Measurements from ENCODE around the gene POU2AF3. TPM values are rescaled to one million over a fixed set of nuclear protein-coding genes. Genes with fewer than 3 reads are reported as not detected.

Gene POU2AF3
- total RNA-seq, 1 experiment from 2014 or later: not detected

- in situ Hi-C loops (cut with HindIII; ENCODE audit: low sequenced_read_pairs): no loop called here
- no peak for DNase-seq (ENCODE audit: low spot score)
Measured at GRCh38 chr11:111348147-111348546, 49.8 kb downstream of the POU2AF3 start.

DNA sequence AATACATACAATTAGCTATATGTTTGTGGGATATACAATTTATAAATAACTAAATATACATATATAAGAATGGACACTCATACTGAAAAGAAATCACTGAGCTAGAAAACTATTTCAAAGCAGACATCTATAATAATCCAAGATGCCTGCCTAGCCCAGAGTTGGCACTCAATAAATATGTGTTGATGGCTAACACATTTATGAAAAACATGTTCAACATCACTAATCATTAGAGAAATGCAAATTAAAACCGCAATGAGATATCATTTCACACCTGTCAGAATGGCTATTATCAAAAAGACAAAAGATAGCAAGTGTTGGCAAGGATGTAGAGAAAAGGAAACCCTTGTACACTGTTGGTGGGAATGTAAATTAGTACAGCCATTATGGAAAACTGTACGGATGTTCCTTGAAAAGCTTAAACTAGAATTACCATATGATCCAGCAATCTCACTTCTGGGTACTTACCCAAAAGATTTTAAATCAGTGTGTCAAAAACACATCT is 50.9 kb downstream of the POU2AF3 start:
- DNase-seq (ENCODE audit: low spot score): no peak
- in situ Hi-C loops (cut with HindIII; ENCODE audit: low sequenced_read_pairs): no loop called here

DNA sequence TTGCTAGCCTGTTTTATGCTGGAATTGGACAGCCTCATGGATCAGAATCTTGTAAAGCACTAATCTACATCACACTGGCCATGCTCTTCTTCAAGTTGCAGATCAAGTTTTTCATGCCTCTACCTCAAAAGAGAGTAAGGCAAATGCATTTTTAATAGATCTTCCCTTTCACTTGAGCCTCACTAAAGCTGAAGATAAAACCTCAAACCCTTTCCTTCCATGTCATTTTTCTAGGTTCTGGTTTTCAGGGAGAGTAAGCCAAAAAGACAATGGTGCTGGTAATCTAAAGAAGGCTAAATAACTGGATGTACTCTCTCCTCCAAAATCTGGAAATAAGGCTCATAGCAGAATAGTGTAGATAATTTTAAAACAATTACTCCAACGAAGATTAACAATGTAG is 52.5 kb downstream of the POU2AF3 start:
- in situ Hi-C loops (cut with HindIII; ENCODE audit: low sequenced_read_pairs): no loop called here
- DNase-seq (ENCODE audit: low spot score): no peak

- DNase-seq (ENCODE audit: low spot score): no peak
- in situ Hi-C loops (cut with HindIII; ENCODE audit: low sequenced_read_pairs): no loop called here
Measured at GRCh38 chr11:111351374-111352055, 53.2 kb downstream of the POU2AF3 start.

- DNase-seq (ENCODE audit: low spot score): no peak
- in situ Hi-C loops (cut with HindIII; ENCODE audit: low sequenced_read_pairs): no loop called here
Measured at GRCh38 chr11:111352231-111352746, 53.9 kb downstream of the POU2AF3 start.

DNA sequence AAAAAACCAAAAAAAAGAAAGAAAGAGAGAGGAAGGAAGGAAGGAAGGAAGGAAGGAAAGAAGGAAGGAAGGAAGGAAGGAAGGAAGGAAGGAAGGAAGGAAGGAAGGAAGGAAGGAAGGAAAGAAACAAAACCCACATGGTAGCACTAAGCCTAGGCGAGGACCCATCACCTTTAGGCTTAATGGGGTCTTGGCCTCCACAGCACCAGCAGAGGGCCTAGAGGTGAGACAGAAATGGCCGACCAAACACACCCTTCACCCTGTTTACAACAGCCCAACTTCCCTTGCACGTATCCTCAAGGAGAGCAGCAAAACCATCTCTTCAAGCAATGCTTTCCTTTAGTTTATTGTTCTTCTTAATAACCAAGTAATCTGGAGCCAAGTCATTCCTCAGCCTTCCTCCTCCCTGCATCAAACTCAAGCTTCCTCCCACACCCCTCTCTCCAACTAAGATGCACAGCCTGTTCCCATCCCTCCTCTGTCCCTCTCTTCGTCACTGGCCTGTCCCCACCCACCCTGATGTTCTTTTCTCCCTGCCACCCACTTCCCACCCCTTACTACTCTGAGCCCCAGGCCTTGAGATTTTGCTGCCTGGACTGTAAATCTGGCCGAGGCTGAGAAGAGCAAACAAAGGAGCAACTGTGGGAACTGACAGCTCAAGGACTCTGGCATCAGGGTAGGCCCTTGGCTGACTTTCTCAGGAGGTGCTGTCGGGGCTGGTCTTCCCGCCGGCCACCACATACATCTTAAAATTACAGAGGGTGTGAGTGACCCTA is 54.8 kb downstream of the POU2AF3 start:
- in situ Hi-C loops (cut with HindIII; ENCODE audit: low sequenced_read_pairs): no loop called here
- no peak for DNase-seq (ENCODE audit: low spot score)

GRCh38 chr11:111353776-111354600 is 55.6 kb downstream of the POU2AF3 start:
- no peak for DNase-seq (ENCODE audit: low spot score)
- in situ Hi-C loops (cut with HindIII; ENCODE audit: low sequenced_read_pairs): no loop called here

- no peak for DNase-seq (ENCODE audit: low spot score)
- in situ Hi-C loops (cut with HindIII; ENCODE audit: low sequenced_read_pairs): no loop called here
Measured at GRCh38 chr11:111354601-111354891, 56.2 kb downstream of the POU2AF3 start.

DNA sequence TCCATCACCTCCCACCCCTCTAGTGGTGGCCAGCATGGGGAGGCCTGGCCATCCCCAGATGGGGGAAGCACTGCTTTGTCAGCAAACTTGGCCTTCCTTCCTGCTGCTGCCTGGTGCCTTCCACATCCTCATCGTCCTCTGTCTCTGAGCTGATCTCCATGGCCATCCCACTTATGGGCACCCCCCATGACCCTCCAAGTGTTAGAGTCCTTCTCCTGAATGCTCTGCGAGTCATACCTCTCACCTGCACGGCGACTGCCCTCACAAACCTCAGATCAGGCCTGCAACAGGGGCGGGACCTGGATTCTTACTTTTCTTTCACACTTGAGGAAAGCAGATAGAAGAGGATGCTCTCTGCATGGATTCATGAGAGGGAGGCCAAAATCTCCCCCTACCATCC is 56.8 kb downstream of the POU2AF3 start:
- DNase-seq (ENCODE audit: low spot score): no peak
- in situ Hi-C loops (cut with HindIII; ENCODE audit: low sequenced_read_pairs): no loop called here

- no peak for DNase-seq (ENCODE audit: low spot score)
- in situ Hi-C loops (cut with HindIII; ENCODE audit: low sequenced_read_pairs): no loop called here
Measured at GRCh38 chr11:111355956-111356659, 57.8 kb downstream of the POU2AF3 start.

GRCh38 chr11:111356660-111357048 is 58.3 kb downstream of the POU2AF3 start:
- no peak for DNase-seq (ENCODE audit: low spot score)
- in situ Hi-C loops (cut with HindIII; ENCODE audit: low sequenced_read_pairs): no loop called here

DNA sequence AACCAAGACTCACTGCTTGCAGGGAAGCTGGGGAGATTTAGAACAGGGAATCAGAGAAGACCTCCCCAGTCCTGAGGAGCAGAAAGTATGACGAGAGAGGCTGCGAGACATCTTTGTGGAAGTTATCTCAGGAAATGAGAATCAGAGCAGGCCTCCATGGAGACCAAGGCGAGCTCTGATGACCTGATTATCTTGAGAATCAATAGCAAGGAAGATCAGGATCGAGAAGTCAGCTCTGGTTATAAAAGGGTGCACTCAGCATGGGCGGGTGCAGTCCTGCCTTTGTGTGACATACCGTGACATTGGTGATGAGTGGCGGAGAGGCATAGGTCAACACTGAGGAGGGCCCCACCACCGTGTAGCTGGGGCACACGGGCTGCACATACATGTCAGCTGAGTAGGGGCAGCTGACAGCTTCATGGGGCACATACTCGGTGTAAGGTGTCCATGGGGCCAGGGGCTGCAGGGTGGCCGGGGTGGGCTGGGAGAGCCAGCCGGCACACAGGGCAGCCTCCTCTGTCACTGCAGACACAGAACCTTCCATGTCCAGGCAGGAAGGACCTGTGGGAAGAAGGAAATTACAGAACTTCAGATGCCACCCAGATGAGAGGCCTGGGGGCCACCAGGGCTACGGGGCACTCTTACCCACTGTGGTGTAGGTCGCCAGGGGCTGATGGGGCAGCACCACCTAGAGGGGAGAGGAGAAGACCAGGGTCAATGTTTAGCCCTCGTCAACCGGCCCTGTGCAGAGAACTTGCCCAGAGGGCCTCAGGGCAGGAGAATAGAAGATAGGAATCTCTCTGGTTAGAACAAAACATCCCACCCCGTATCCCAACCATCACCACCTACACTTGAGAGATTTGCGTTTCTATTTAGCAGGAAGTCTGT is 59.0 kb downstream of the POU2AF3 start:
- no peak for DNase-seq (ENCODE audit: low spot score)
- in situ Hi-C loops (cut with HindIII; ENCODE audit: low sequenced_read_pairs): no loop called here

Other genes starting within 250 kb of the POU2AF3 start
- not detected in 2 replicates for gene POU2AF2, start 52.8 kb upstream of the POU2AF3 start, total RNA-seq (2014; rRNA removed; shearing (Covaris generic))
- 7.0 and 28.4 TPM in 2 replicates for gene POU2AF1, start 80.7 kb downstream of the POU2AF3 start, total RNA-seq (2014; rRNA removed; shearing (Covaris generic))
- gene BTG4, start 213.8 kb downstream of the POU2AF3 start, total RNA-seq (2014; rRNA removed; shearing (Covaris generic)): 1.4 and 8.1 TPM in 2 replicates
- gene HOATZ, start 216.2 kb downstream of the POU2AF3 start, total RNA-seq (2014; rRNA removed; shearing (Covaris generic)): 6.8 and 10.7 TPM in 2 replicates
- gene LAYN, start 242.2 kb downstream of the POU2AF3 start, total RNA-seq (2014; rRNA removed; shearing (Covaris generic)): 206 and 229 TPM in 2 replicates